B cell (primary cell): ENCODE measurements around the gene EPHB6. TPM values are rescaled to one million over a fixed set of nuclear protein-coding genes. Genes with fewer than 3 reads are reported as not detected.

ENCODE experiments used
- ATAC-seq: fragments of 200-7000 bp; cut with Tn5 transposase; one replicate; pipeline ENCODE4 v1.10.0; 2021; ENCODE audit warnings: low read depth, mild to moderate bottlenecking, moderate number of reproducible peaks, moderate library complexity
- CTCF ChIA-PET: fragments of 350-600 bp; sonication (Branson Sonifier 250); formaldehyde crosslinking; loops from one replicate; lab custom pipeline; 2021; ENCODE audit warnings: antibody characterized with exemption, inconsistent platforms; lab: Charles Lee
- POLR2A ChIA-PET: fragments of 350-600 bp; sonication (Branson Sonifier 250); formaldehyde crosslinking; loops from one replicate; lab custom pipeline; 2021; ENCODE audit warnings: antibody characterized with exemption; lab: Charles Lee
- DNase-seq: peaks from one replicate; pipeline ENCODE4 v3.0.0; 2013
- H2AFZ ChIP-seq: 2 replicates; pipeline ENCODE4 v1.6.1; 2012; ENCODE audit warnings: mild to moderate bottlenecking, low read depth, low read length; ENCODE audit not compliant: insufficient read depth, poor library complexity, severe bottlenecking
- H3K27ac ChIP-seq, 2 donors: 1 replicate in 1 of 2; 2 replicates in 1 of 2; pipeline ENCODE4 v1.5.1; 2012 to 2013; ENCODE audit warnings: low read length in 2 of 2, mild to moderate bottlenecking in 2 of 2, moderate library complexity in 1 of 2
- H3K27me3 ChIP-seq, 4 experiments: fragments of 200-600 bp in 1 of 4; sonication (generic) in 1 of 4; replicated peaks in 1 of 4; 1 replicate in 2 of 4; 2 replicates in 2 of 4; pipeline versions ENCODE4 v1.6.1 to v1.7.0; 2013 to 2016; ENCODE audit warnings: low read length in 3 of 4, mild to moderate bottlenecking in 2 of 4, mixed read lengths in 1 of 4, moderate library complexity in 1 of 4; ENCODE audit not compliant: insufficient read depth in 4 of 4, control insufficient read depth in 3 of 4; ENCODE audit errors: control extremely low read depth in 1 of 4
- H3K36me3 ChIP-seq, 2 experiments: replicated peaks in 1 of 2; 1 replicate in 1 of 2; 2 replicates in 1 of 2; pipeline versions ENCODE4 v1.6.1 to v1.7.1; 2013; ENCODE audit warnings: low read length in 1 of 2; ENCODE audit not compliant: insufficient read depth in 2 of 2, control insufficient read depth in 1 of 2; ENCODE audit errors: control extremely low read depth in 1 of 2, extremely low read depth in 1 of 2
- H3K4me1 ChIP-seq, 2 donors: fragments of 200-600 bp in 1 of 2; sonication (generic) in 1 of 2; 1 replicate in 1 of 2; 2 replicates in 1 of 2; pipeline versions ENCODE4 v1.5.1 to v1.6.1; 2013 to 2017; ENCODE audit warnings: low read length in 2 of 2; ENCODE audit not compliant: control insufficient read depth in 2 of 2, insufficient read depth in 2 of 2
- H3K4me2 ChIP-seq: replicated peaks from 2 replicates; pipeline ENCODE3; 2012; ENCODE audit warnings: mild to moderate bottlenecking, low read depth, low read length; ENCODE audit not compliant: poor library complexity, severe bottlenecking
- H3K4me3 ChIP-seq, 5 experiments: fragments of 200-600 bp in 1 of 5; sonication (generic) in 1 of 5; 1 replicate in 3 of 5; 2 replicates in 2 of 5; pipeline versions ENCODE4 v1.5.1 to v1.7.0; 2011 to 2016; ENCODE audit warnings: low read length in 4 of 5, mild to moderate bottlenecking in 4 of 5, low read depth in 2 of 5, control low read depth in 1 of 5, moderate library complexity in 1 of 5; ENCODE audit not compliant: insufficient read depth in 1 of 5; ENCODE audit errors: control extremely low read depth in 1 of 5, extremely low read depth in 1 of 5
- H3K79me2 ChIP-seq: fragments of 200-600 bp; sonication (generic); one replicate; pipeline ENCODE4 v1.6.0; 2016; ENCODE audit warnings: low read length; ENCODE audit not compliant: control insufficient read depth, insufficient read depth
- H3K9ac ChIP-seq: fragments of 200-600 bp; sonication (generic); 2 replicates; pipeline ENCODE4 v1.6.1; 2017; ENCODE audit warnings: mild to moderate bottlenecking, low read length, moderate library complexity
- H3K9me3 ChIP-seq, 3 donors: one replicate each; pipeline versions ENCODE4 v1.6.1 to v1.7.1; 2013; ENCODE audit warnings: low read length in 2 of 3; ENCODE audit not compliant: control insufficient read depth in 2 of 3, insufficient read depth in 1 of 3; ENCODE audit errors: control extremely low read depth in 1 of 3
- H4K20me1 ChIP-seq: 2 replicates; pipeline ENCODE4 v1.6.0; 2012; ENCODE audit warnings: mild to moderate bottlenecking, low read length; ENCODE audit not compliant: insufficient read depth, control insufficient read depth, poor library complexity, severe bottlenecking
- H3K27ac Mint-ChIP-seq: one replicate; pipeline ENCODE4 v1.8.0; 2021; ENCODE audit warnings: mixed read lengths
- H3K27me3 Mint-ChIP-seq: one replicate; pipeline ENCODE4 v1.8.0; 2021; ENCODE audit warnings: mixed read lengths
- H3K4me1 Mint-ChIP-seq: one replicate; pipeline ENCODE4 v1.8.0; 2021; ENCODE audit warnings: mixed read lengths
- H3K4me3 Mint-ChIP-seq: one replicate; pipeline ENCODE4 v1.8.0; 2021; ENCODE audit warnings: mixed read lengths
- H3K9me3 Mint-ChIP-seq: one replicate; pipeline ENCODE4 v1.8.0; 2022; ENCODE audit warnings: mixed read lengths; ENCODE audit not compliant: insufficient read depth
- CTCF ChIP-seq: fragments of 200-600 bp; IDR thresholded peaks from one replicate; pipeline ENCODE4 v1.8.0; 2022; ENCODE audit warnings: antibody characterized with exemption, mild to moderate bottlenecking
- EZH2 ChIP-seq: IDR thresholded peaks from 2 replicates; pipeline ENCODE4 v1.6.1; 2012; ENCODE audit warnings: borderline replicate concordance, low read depth, mild to moderate bottlenecking, moderate library complexity, low read length; ENCODE audit not compliant: insufficient read depth, poor library complexity, severe bottlenecking
- WGBS: methylation state at CpG from one replicate; pipeline ENCODE4 v1.1.5; 2013; ENCODE audit warnings: missing lambda C conversion rate; ENCODE audit not compliant: insufficient coverage; 5-methylcytosine and 5-hydroxymethylcytosine counted together
- intact Hi-C: fragments of 100-400 bp; cut with micrococcal nuclease; formaldehyde crosslinking; loops from one replicate; pipeline ENCODE4 v1.10.0; 2022
- polyA plus RNA-seq: library from polyadenylated mRNA; depleted of rRNA; stranded (reverse); fragments of >200 nt; gene quantifications from 2 replicates; pipeline ENCODE4 v1.2.3, GENCODE V29; 2012
- total RNA-seq, 2 donors: library from RNA; stranded (reverse); fragments of 120-200 nt in 1 of 2; gene quantifications; 1 replicate in 1 of 2; 2 replicates in 1 of 2; pipeline versions ENCODE4 v1.2.3 to v1.2.4, GENCODE V29; 2013 to 2022

EPHB6 gene
- total and polyA plus RNA-seq, 2 donors (not counting 1 experiment from before 2014, with no cell fraction given), result 65.3 to 69.6 TPM

- WGBS, result 100% methylated on average over 1 of the region's 3 CpGs
- DNase-seq (no peak), ATAC-seq (no peak)
- no peak overlapping the region for H2AFZ ChIP-seq
- no peaks in the 10 kb centered on the region for H3K4me1 ChIP-seq
- ChIA-PET POLR2A (no interaction called here), CTCF (interaction anchor here (0.8 to 1.0 kb wide), 3 partner anchors 17 to 317 kb away, joined by 3 to 6 read pairs (median 3); no protein-coding TSS in a partner anchor)
- no peaks in the 10 kb centered on the region for H3K79me2 ChIP-seq
- H3K36me3 ChIP-seq, result no peaks in the 10 kb centered on the region
- Mint-ChIP-seq H3K27ac (no peak overlapping the region), H3K4me1 (no peaks in the 10 kb centered on the region), H3K4me3 (no peak overlapping the region), H3K9me3 (no peaks in the 10 kb centered on the region), H3K27me3 (peaks cover 40% of the 10 kb centered on the region)
- intact Hi-C loops, result no loop called here
- H3K9me3 ChIP-seq, result no peaks in the 10 kb centered on the region
- H3K27ac ChIP-seq, result no peak overlapping the region
- no peak for TF ChIP-seq EZH2
- TF ChIP-seq CTCF, result no peak
- H3K4me3 ChIP-seq, result no peak overlapping the region
- no peak overlapping the region for H3K4me2 ChIP-seq
- H4K20me1 ChIP-seq, result no peaks in the 10 kb centered on the region
- no peak overlapping the region for H3K9ac ChIP-seq
- H3K27me3 ChIP-seq, result peaks cover 0 to 6% (median 2%) of the 10 kb centered on the region in 4 experiments
Measured at GRCh38 chr7:142898377-142899170, 43.7 kb downstream of the EPHB6 start.

GRCh38 chr7:142899661-142900060 is 44.8 kb downstream of the EPHB6 start:
- no peak overlapping the region for H3K4me3 ChIP-seq
- no peak overlapping the region for H2AFZ ChIP-seq
- ChIA-PET POLR2A (no interaction called here), CTCF (interaction anchor here (1.0 to 2.4 kb wide), 3 partner anchors 11 to 109 kb away, joined by 3 to 7 read pairs (median 3); no protein-coding TSS in a partner anchor)
- H3K9ac ChIP-seq, result no peak overlapping the region
- Mint-ChIP-seq H3K27ac (no peak overlapping the region), H3K4me1 (no peaks in the 10 kb centered on the region), H3K4me3 (no peak overlapping the region), H3K9me3 (no peaks in the 10 kb centered on the region), H3K27me3 (peaks cover 38% of the 10 kb centered on the region)
- no peaks in the 10 kb centered on the region for H3K36me3 ChIP-seq
- no peaks in the 10 kb centered on the region for H3K79me2 ChIP-seq
- H3K27ac ChIP-seq, result no peak overlapping the region
- peaks cover 0 to 5% (median 0%) of the 10 kb centered on the region in 3 donors for H3K9me3 ChIP-seq
- no peak for TF ChIP-seq CTCF
- TF ChIP-seq EZH2, result no peak
- ATAC-seq (no peak), DNase-seq (no peak)
- no peaks in the 10 kb centered on the region for H4K20me1 ChIP-seq
- no peak overlapping the region for H3K4me2 ChIP-seq
- intact Hi-C loops, result no loop called here
- 50% methylated on average over 1 of the region's 3 CpGs for WGBS
- H3K4me1 ChIP-seq, result no peaks in the 10 kb centered on the region
- peaks cover 0 to 6% (median 2%) of the 10 kb centered on the region in 4 experiments for H3K27me3 ChIP-seq
